Measurements from ENCODE around the gene HRH3.

DNA sequence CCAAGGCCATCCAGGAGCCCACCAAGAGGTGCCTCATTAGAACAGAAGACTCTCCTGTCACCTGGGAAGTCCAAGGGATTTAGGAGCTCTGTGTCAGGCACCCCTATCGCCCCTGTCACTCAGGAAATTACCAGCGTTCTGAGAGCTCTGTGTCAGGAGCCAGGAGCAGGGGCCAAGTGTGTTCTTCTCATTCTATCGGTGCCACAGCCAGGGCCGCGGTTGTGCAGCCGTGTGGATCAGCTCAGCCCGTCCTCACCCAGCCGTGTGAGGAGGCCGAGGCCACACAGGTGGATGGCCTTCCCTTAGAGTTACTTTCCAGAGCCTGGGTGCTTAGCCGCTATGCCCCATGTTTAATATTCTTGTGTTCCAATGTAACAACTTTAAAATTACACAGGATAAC lies 27.4 kb downstream of the HRH3 start:
- TF ChIP-seq, protein P1, sequence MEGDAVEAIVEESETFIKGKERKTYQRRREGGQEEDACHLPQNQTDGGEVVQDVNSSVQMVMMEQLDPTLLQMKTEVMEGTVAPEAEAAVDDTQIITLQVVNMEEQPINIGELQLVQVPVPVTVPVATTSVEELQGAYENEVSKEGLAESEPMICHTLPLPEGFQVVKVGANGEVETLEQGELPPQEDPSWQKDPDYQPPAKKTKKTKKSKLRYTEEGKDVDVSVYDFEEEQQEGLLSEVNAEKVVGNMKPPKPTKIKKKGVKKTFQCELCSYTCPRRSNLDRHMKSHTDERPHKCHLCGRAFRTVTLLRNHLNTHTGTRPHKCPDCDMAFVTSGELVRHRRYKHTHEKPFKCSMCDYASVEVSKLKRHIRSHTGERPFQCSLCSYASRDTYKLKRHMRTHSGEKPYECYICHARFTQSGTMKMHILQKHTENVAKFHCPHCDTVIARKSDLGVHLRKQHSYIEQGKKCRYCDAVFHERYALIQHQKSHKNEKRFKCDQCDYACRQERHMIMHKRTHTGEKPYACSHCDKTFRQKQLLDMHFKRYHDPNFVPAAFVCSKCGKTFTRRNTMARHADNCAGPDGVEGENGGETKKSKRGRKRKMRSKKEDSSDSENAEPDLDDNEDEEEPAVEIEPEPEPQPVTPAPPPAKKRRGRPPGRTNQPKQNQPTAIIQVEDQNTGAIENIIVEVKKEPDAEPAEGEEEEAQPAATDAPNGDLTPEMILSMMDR (IDR thresholded peaks at IDR 0.05), result no peak
- no peak for TF ChIP-seq EZH2 (IDR thresholded peaks at IDR 0.05)
- TF ChIP-seq EZH2phosphoT487 (IDR thresholded peaks at IDR 0.05), result no peak
